Epidermal melanocyte (primary cell): ENCODE data around the gene ZMYM3.

Experiments
- DNase-seq: peaks from one replicate; pipeline ENCODE4 v3.0.0; 2011; ENCODE audit warnings: low spot score; ENCODE audit not compliant: insufficient read length

ZMYM3 gene

DNA sequence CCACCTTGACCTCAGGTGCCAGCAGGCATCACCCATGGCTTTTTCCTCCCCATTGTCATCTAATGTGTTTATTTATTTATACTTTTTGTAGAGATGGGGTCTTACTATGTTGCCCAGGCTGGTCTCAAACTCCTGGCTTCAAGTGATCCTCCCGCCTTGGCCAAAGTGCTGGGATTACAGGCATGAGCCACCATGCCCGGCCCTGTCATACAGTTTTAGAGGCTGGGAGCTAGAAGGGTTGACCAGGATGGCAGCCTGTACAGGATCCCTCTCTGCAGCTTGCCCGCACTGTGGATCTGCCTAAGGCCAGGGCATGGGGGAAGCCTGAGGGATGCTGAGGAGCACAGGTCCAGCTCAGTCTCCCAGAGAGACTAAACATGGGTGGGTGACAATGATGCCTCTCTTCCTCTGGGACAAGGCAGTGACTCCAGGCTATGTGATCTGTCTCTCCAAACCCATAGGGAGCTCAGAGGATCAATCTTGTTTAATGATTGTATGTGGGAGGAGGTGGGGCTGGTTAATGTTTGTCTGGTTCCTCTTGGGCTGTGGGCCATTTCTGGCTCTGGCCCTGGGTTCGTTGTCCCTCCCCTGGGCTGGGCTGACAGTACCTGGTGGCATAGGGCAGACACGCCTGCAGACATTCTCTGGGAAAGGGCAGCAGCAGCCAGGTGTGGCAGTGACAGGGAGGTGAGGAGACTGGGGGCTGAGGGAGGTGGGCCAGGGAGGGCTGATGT, 39.2 kb downstream of the ZMYM3 start:
- no peak for DNase-seq

DNA sequence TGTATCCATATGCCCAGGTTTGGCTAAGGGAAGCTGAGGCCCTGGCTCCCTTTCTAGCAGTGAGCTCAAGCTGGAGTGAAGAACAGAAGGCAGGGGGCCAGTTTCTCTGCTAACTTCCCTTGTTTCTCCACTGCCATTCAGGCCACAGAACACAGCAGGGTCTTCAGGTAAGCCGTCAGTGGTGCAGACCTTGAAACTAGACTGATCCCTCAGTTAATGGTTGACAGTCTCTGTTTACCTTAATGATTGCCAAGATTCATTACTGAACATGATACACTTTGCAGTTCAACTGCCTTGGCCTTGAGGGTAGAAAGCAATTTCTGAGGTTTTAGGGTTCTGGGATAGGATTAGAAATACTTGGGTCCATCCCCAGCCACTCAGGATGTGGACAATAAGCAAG, 39.8 kb downstream of the ZMYM3 start:
- no peak for DNase-seq

DNA sequence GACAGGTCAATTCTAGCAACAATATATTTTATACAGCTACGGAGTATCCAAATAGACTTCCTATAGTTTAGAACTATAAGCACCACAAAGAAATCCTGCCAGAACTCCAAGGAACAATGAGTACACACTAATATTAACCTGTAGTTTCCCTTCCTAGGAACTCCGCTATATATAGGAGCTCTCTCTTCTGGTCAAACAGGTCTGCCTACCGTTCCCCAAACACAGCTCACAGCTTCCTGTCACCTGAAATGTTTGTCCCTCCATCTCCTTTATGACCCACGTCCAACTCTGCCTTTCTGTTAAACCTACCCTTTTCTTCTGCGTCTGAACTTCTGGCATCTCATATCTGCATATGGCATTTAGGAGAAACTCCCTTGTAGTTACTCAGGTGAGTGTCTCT, 41.4 kb downstream of the ZMYM3 start:
- no peak for DNase-seq

DNA sequence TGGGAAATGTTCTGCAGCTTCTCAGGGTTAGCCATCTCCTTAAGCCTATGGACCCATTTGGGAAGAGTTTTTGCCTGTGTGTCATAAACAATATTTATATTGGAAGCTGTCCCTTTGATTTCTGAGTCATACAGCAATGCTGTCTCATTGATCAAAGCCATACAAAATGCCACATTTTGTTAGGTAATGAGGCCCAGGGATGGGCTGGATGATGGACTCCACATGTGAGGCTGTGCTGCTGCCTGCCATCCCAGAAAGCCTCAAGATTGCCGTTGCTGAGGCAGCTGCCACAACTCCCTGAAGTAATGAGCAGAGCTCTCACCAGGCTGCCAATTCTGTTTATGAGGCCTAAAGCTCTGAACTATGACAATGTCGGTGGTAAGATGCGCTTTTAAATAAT, 43.1 kb downstream of the ZMYM3 start:
- DNase-seq = no peak

DNA sequence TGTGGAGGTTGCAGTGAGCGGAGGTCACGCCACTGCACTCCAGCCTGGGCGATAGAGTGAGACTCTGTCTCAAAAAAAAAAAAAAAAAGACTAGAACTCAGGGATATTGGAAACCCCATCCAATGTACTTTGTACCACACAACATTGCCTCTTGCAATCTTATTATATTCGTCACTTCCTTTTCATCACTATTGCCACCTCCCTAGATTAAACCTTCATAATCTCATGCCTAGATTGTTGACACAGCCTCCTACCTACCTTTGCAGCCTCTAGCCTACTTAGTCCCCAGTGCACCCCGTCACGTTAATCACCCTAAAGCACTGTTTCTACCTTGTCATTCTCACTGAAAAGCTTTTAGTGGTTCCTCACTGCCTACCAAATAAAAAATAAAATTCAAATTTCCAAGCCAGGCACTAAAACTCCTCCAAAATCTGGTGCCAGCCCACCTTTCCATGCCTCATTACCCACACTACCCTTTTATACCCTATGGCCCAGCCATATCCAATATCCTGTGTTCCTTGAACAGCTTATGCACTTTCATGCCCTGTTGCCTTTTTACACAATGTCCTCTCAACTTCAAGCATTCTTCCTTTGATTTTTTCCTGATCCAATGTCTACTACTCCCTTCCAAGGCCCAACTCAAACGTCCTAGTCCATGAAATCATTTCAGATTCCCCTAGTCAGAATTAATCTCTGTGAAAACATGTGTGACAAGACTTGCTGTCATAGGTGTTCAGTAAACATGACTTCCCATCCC, 54.5 kb downstream of the ZMYM3 start:
- DNase-seq = no peak

DNA sequence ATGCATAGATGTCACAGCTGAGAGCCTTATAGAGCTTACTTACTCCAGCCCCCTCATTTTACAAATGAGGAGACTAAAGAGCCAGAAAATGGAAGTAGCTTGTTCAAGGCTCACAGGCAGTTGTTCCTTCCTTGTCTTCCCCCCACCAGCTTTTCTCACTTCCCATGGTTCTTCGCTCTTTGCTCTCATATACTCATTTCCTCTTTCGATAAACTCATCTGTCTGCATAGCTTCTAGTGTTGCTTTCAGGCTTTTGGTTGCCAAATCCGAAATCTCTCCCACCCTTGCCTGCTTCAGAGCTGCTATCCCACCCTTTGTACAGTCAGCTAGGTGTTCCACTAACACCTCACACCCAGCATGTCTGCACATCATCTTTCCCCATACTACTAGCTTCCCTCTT, 55.9 kb downstream of the ZMYM3 start:
- no peak for DNase-seq

DNA sequence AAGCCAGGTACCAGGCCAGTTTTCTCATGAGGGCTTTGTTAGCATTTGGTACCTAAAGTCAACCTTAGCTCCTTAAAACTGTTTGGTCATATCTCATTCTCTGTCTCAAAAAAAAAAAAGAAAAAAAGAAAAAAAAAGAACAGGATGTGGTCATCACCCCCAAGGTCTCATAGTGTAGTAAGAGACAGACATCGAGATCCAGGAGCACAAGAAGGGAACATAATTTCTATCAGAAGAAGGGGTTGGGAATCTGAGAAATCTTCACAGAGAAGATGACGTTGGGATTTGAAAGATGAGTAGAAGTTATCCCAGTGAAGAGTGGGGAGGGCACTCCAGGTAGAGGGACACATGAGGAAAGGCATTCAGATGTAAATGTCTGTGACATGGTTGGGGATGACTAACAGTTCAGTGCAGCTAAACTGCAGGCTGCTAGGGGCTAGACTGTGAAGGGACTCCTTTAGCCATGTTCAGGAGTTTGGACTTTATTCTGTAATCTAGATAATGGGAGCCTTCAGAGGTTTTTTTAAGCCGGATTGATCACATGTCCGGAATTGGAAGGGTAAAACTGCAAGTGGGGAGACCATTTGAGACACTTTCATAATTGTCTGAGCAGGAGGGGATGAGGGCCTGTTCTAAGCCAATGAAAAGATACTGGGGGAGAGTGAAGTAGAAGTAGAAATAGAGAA, 57.8 kb downstream of the ZMYM3 start:
- DNase-seq = no peak

DNA sequence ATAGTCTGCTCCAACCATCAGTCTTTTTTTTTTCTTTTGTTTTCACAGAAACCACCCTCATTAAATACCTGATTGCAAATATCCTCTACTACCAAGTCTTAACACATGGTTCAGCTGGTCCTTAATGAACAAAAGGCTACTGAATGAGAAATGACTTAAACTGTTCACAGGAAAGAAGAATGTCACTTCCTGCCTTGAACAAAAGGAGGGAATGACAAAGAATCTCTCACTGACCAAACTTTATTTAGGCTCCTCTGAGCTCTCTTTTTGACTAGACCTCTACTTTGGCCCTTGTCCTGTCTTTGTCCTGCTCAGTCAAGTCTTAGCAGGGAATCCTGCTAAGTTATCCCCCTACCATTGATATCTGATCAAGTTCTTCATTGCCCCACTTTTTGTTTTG, 62.7 kb downstream of the ZMYM3 start:
- DNase-seq = no peak
